ENCODE results near the gene SLC66A3. TPM values are rescaled to one million over a fixed set of nuclear protein-coding genes. Genes with fewer than 3 reads are reported as not detected.
A peak's percentile ranks its signal among the peaks of the same experiment; 100 is the strongest.

SLC66A3 gene
- total RNA-seq, 4 donors from 2014 or later, result 2.2 to 67.3 (median 39.8) TPM

GRCh38 chr2:11156396-11157075 lies 1.3 kb downstream of the SLC66A3 start:
- Histone ChIP-seq H3K27me3 (no peaks in the 10 kb centered on the region), H3K36me3 (no peaks in the 10 kb centered on the region), H3K4me3 (peak overlapping the region in 1 of 4 donors; percentile 68), H3K9me3 (no peaks in the 10 kb centered on the region), H3K27ac (no peak overlapping the region), H3K4me1 (peaks cover 3 to 19% (median 16%) of the 10 kb centered on the region in 4 donors)
- in situ Hi-C loops (cut with MboI; ENCODE audit: low pct_ligation_motif_present in 1 of 4, low pct_unique_long_range_greater_than_20kb in 1 of 4, low sequenced_read_pairs in 3 of 4), result no loop called here
- no peak for DNase-seq
- 83 to 96% methylated on average over 1 to 13 of the region's 13 CpGs for WGBS, 2 donors (ENCODE audit: low coverage in 1 of 2)
- TF ChIP-seq POLR2AphosphoS5 (IDR thresholded peaks at IDR 0.05), result no peak
- TF ChIP-seq CTCF (IDR thresholded peaks at IDR 0.05), result no peak
- no peak for TF ChIP-seq POLR2A (IDR thresholded peaks at IDR 0.05)
- TF ChIP-seq EP300 (IDR thresholded peaks at IDR 0.05; ENCODE audit: low read depth), result no peak
- intact Hi-C loops (cut with DNase I; ENCODE audit: low total_unique reads), result no loop called here

- TF ChIP-seq POLR2AphosphoS5 (IDR thresholded peaks at IDR 0.05) (no peak), POLR2A (IDR thresholded peaks at IDR 0.05) (no peak), EP300 (IDR thresholded peaks at IDR 0.05; ENCODE audit: low read depth) (no peak), CTCF (IDR thresholded peaks at IDR 0.05) (no peak)
Measured at GRCh38 chr2:11157296-11157695, 2.0 kb downstream of the SLC66A3 start.

GRCh38 chr2:11157731-11158130 lies 2.5 kb downstream of the SLC66A3 start:
- H3K27me3 ChIP-seq, result no peaks in the 10 kb centered on the region
- H3K27ac ChIP-seq, result no peak overlapping the region
- no peaks in the 10 kb centered on the region for H3K36me3 ChIP-seq
- TF ChIP-seq POLR2AphosphoS5 (IDR thresholded peaks at IDR 0.05), result no peak
- TF ChIP-seq EP300 (IDR thresholded peaks at IDR 0.05; ENCODE audit: low read depth), result no peak
- no peak for TF ChIP-seq CTCF (IDR thresholded peaks at IDR 0.05)
- no peak for TF ChIP-seq POLR2A (IDR thresholded peaks at IDR 0.05)
- H3K9me3 ChIP-seq, result no peaks in the 10 kb centered on the region
- WGBS, 2 donors (ENCODE audit: low coverage in 1 of 2), result 76% methylated on average over 4 of the region's 4 CpGs; no CpG with 5 or more reads in 1 of the 2 donors
- peaks cover 3 to 19% (median 16%) of the 10 kb centered on the region in 4 donors for H3K4me1 ChIP-seq
- intact Hi-C loops (cut with DNase I; ENCODE audit: low total_unique reads) (no loop called here), in situ Hi-C loops (cut with MboI; ENCODE audit: low pct_ligation_motif_present in 1 of 4, low pct_unique_long_range_greater_than_20kb in 1 of 4, low sequenced_read_pairs in 3 of 4) (no loop called here)
- DNase-seq, result no peak
- H3K4me3 ChIP-seq, result no peak overlapping the region

More at GRCh38 chr2:11157296-11157695, 2.0 kb downstream of the SLC66A3 start:
- H3K4me1 ChIP-seq, result peaks cover 3 to 19% (median 16%) of the 10 kb centered on the region in 4 donors
- in situ Hi-C loops (cut with MboI; ENCODE audit: low pct_ligation_motif_present in 1 of 4, low pct_unique_long_range_greater_than_20kb in 1 of 4, low sequenced_read_pairs in 3 of 4) (no loop called here), intact Hi-C loops (cut with DNase I; ENCODE audit: low total_unique reads) (no loop called here)
- H3K36me3 ChIP-seq, result no peaks in the 10 kb centered on the region
- no peaks in the 10 kb centered on the region for H3K27me3 ChIP-seq
- WGBS, 2 donors (ENCODE audit: low coverage in 1 of 2), result 93% methylated on average over 4 of the region's 6 CpGs; no CpG with 5 or more reads in 1 of the 2 donors
- H3K4me3 ChIP-seq, result no peak overlapping the region
- no peak overlapping the region for H3K27ac ChIP-seq
- H3K9me3 ChIP-seq, result no peaks in the 10 kb centered on the region
- no peak for DNase-seq

- Histone ChIP-seq H3K27me3 (no peaks in the 10 kb centered on the region), H3K4me3 (no peak overlapping the region), H3K9me3 (no peaks in the 10 kb centered on the region), H3K27ac (no peak overlapping the region), H3K36me3 (no peaks in the 10 kb centered on the region), H3K4me1 (peaks cover 3 to 19% (median 16%) of the 10 kb centered on the region in 4 donors)
- in situ Hi-C loops (cut with MboI; ENCODE audit: low pct_ligation_motif_present in 1 of 4, low pct_unique_long_range_greater_than_20kb in 1 of 4, low sequenced_read_pairs in 3 of 4), result no loop called here
- WGBS, 2 donors (ENCODE audit: low coverage in 1 of 2), result 80% methylated on average over 12 of the region's 14 CpGs; no CpG with 5 or more reads in 1 of the 2 donors
- intact Hi-C loops (cut with DNase I; ENCODE audit: low total_unique reads), result no loop called here
- DNase-seq, result no peak
- TF ChIP-seq CTCF (IDR thresholded peaks at IDR 0.05) (no peak), POLR2A (IDR thresholded peaks at IDR 0.05) (no peak), EP300 (IDR thresholded peaks at IDR 0.05; ENCODE audit: low read depth) (no peak), POLR2AphosphoS5 (IDR thresholded peaks at IDR 0.05) (no peak)
Measured at GRCh38 chr2:11158916-11159573, 3.8 kb downstream of the SLC66A3 start.

All from transverse colon (tissue), 4 donors.